HL-60 (cell line): ENCODE results near the gene GOLPH3L.

Experiments used
- POLR2AphosphoS5 ChIP-seq: IDR thresholded peaks from 2 replicates; pipeline ENCODE4 v1.6.1; 2012; ENCODE audit warnings: low read depth
- TF ChIP-seq, protein P1 (sequence below): IDR thresholded peaks from one replicate; pipeline ENCODE4 v1.5.1; 2011; ENCODE audit warnings: low read length, control low read depth, inconsistent platforms; ENCODE audit not compliant: insufficient read depth

DNA sequence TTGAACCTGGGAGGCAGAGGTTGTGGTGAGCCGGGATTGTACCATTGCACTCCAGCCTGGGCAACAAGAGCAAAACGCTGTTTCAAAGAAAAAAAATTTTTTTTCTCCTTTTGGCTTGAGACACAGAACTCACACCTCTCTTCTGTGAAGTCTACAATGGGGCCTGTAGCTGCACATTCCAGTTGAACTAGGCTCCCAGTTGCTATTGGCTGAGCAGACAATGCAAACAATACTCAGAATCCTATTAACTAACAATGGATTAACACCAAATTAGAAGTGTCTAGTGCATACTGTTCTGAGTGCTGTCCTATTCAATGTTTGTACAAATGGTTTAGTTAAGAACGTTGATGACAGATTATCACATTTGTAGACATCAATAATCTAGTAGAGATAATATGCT, 100.0 kb downstream of the GOLPH3L start:
- TF ChIP-seq, protein P1, sequence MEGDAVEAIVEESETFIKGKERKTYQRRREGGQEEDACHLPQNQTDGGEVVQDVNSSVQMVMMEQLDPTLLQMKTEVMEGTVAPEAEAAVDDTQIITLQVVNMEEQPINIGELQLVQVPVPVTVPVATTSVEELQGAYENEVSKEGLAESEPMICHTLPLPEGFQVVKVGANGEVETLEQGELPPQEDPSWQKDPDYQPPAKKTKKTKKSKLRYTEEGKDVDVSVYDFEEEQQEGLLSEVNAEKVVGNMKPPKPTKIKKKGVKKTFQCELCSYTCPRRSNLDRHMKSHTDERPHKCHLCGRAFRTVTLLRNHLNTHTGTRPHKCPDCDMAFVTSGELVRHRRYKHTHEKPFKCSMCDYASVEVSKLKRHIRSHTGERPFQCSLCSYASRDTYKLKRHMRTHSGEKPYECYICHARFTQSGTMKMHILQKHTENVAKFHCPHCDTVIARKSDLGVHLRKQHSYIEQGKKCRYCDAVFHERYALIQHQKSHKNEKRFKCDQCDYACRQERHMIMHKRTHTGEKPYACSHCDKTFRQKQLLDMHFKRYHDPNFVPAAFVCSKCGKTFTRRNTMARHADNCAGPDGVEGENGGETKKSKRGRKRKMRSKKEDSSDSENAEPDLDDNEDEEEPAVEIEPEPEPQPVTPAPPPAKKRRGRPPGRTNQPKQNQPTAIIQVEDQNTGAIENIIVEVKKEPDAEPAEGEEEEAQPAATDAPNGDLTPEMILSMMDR = no peak
- TF ChIP-seq POLR2AphosphoS5 = no peak
